IPS-15b (cell line): Measurements from ENCODE around the gene TMEM52.
A peak's percentile ranks its signal among the peaks of the same experiment; 100 is the strongest.

Experiments used
- H3K27me3 ChIP-seq: one replicate; pipeline ENCODE4 v1.6.1; 2013; ENCODE audit warnings: low read length; ENCODE audit not compliant: control insufficient read depth, insufficient read depth
- H3K36me3 ChIP-seq: one replicate; pipeline ENCODE4 v1.6.1; 2013; ENCODE audit warnings: low read length; ENCODE audit not compliant: control insufficient read depth, insufficient read depth
- H3K4me1 ChIP-seq: one replicate; pipeline ENCODE4 v1.6.1; 2013; ENCODE audit warnings: mild to moderate bottlenecking, low read length; ENCODE audit not compliant: control insufficient read depth, insufficient read depth
- H3K4me3 ChIP-seq: one replicate; pipeline ENCODE4 v1.5.1; 2013; ENCODE audit warnings: low read depth, low read length
- H3K9ac ChIP-seq: one replicate; pipeline ENCODE4 v1.6.1; 2013; ENCODE audit warnings: low read depth, mild to moderate bottlenecking, low read length
- H3K9me3 ChIP-seq: one replicate; pipeline ENCODE4 v1.6.1; 2013; ENCODE audit warnings: mild to moderate bottlenecking, low read length; ENCODE audit not compliant: control insufficient read depth, insufficient read depth

Gene TMEM52

GRCh38 chr1:1922956-1923833 lies 4.1 kb upstream of the TMEM52 start:
- Histone ChIP-seq H3K9ac (no peak overlapping the region), H3K36me3 (no peaks in the 10 kb centered on the region), H3K4me3 (no peak overlapping the region), H3K27me3 (peaks cover 2% of the 10 kb centered on the region), H3K4me1 (no peaks in the 10 kb centered on the region), H3K9me3 (no peaks in the 10 kb centered on the region)

- Histone ChIP-seq H3K9me3 (no peaks in the 10 kb centered on the region), H3K4me3 (no peak overlapping the region), H3K9ac (no peak overlapping the region), H3K27me3 (peaks cover 2% of the 10 kb centered on the region), H3K4me1 (no peaks in the 10 kb centered on the region), H3K36me3 (no peaks in the 10 kb centered on the region)
Observed at GRCh38 chr1:1922702-1922955, 3.5 kb upstream of the TMEM52 start.

- Histone ChIP-seq H3K27me3 (peaks cover 2% of the 10 kb centered on the region), H3K4me1 (no peaks in the 10 kb centered on the region), H3K9ac (no peak overlapping the region)
Observed at GRCh38 chr1:1921901-1922701, 3.0 kb upstream of the TMEM52 start.

GRCh38 chr1:1921459-1921862 lies 2.4 kb upstream of the TMEM52 start:
- Histone ChIP-seq H3K4me3 (no peak overlapping the region), H3K9ac (no peak overlapping the region), H3K36me3 (no peaks in the 10 kb centered on the region), H3K4me1 (no peaks in the 10 kb centered on the region), H3K27me3 (peaks cover 2% of the 10 kb centered on the region), H3K9me3 (no peaks in the 10 kb centered on the region)

More at GRCh38 chr1:1921901-1922701, 3.0 kb upstream of the TMEM52 start:
- Histone ChIP-seq H3K36me3 (no peaks in the 10 kb centered on the region), H3K9me3 (no peaks in the 10 kb centered on the region), H3K4me3 (no peak overlapping the region)

- Histone ChIP-seq H3K9ac (no peak overlapping the region), H3K4me3 (no peak overlapping the region), H3K36me3 (no peaks in the 10 kb centered on the region), H3K27me3 (peaks cover 2% of the 10 kb centered on the region), H3K4me1 (no peaks in the 10 kb centered on the region), H3K9me3 (no peaks in the 10 kb centered on the region)
Observed at GRCh38 chr1:1920608-1921458, 1.8 kb upstream of the TMEM52 start.

GRCh38 chr1:1920057-1920607 lies 1.1 kb upstream of the TMEM52 start:
- no peaks in the 10 kb centered on the region for H3K36me3 ChIP-seq
- H3K9ac ChIP-seq = no peak overlapping the region
- H3K4me3 ChIP-seq = peak overlapping the region; percentile 41

GRCh38 chr1:1919304-1920056 lies 401 bp upstream of the TMEM52 start:
- H3K9me3 ChIP-seq = no peaks in the 10 kb centered on the region
- H3K36me3 ChIP-seq = no peaks in the 10 kb centered on the region
- H3K4me3 ChIP-seq = peak overlapping the region; percentile 59
- H3K4me1 ChIP-seq = no peaks in the 10 kb centered on the region
- H3K9ac ChIP-seq = no peak overlapping the region
- peaks cover 2% of the 10 kb centered on the region for H3K27me3 ChIP-seq

More at GRCh38 chr1:1920057-1920607, 1.1 kb upstream of the TMEM52 start:
- H3K9me3 ChIP-seq = no peaks in the 10 kb centered on the region
- H3K4me1 ChIP-seq = no peaks in the 10 kb centered on the region
- peaks cover 2% of the 10 kb centered on the region for H3K27me3 ChIP-seq

GRCh38 chr1:1917995-1918900 lies 831 bp downstream of the TMEM52 start:
- Histone ChIP-seq H3K27me3 (peaks cover 2% of the 10 kb centered on the region), H3K9me3 (no peaks in the 10 kb centered on the region), H3K4me1 (no peaks in the 10 kb centered on the region), H3K4me3 (peak overlapping the region; percentile 59), H3K36me3 (no peaks in the 10 kb centered on the region), H3K9ac (peak overlapping the region; percentile 65)

GRCh38 chr1:1917304-1917976 lies 1.6 kb downstream of the TMEM52 start:
- H3K4me3 ChIP-seq = no peak overlapping the region
- no peaks in the 10 kb centered on the region for H3K4me1 ChIP-seq
- no peaks in the 10 kb centered on the region for H3K9me3 ChIP-seq
- H3K27me3 ChIP-seq = peaks cover 2% of the 10 kb centered on the region
- H3K36me3 ChIP-seq = no peaks in the 10 kb centered on the region
- no peak overlapping the region for H3K9ac ChIP-seq

GRCh38 chr1:1916851-1917251 lies 2.2 kb downstream of the TMEM52 start:
- peaks cover 2% of the 10 kb centered on the region for H3K27me3 ChIP-seq
- H3K4me1 ChIP-seq = no peaks in the 10 kb centered on the region
- no peak overlapping the region for H3K9ac ChIP-seq
- no peak overlapping the region for H3K4me3 ChIP-seq
- H3K9me3 ChIP-seq = no peaks in the 10 kb centered on the region
- no peaks in the 10 kb centered on the region for H3K36me3 ChIP-seq
